C4-2B (cell line): ENCODE measurements around the gene CABLES1.

Experiments used
- CTCF ChIP-seq: fragments of 450-650 bp; conservative IDR thresholded peaks from 2 replicates; pipeline ENCODE4 v1.5.1; 2017; ENCODE audit warnings: mild to moderate bottlenecking
- ZFX ChIP-seq: fragments of 450-650 bp; IDR thresholded peaks from 2 replicates; pipeline ENCODE4 v1.6.1; 2017

- no peak for TF ChIP-seq CTCF
- TF ChIP-seq ZFX, result no peak
Measured at GRCh38 chr18:23211146-23211545, 75.9 kb downstream of the CABLES1 start.
